ENCODE measurements around the gene AADACL4.

DNA sequence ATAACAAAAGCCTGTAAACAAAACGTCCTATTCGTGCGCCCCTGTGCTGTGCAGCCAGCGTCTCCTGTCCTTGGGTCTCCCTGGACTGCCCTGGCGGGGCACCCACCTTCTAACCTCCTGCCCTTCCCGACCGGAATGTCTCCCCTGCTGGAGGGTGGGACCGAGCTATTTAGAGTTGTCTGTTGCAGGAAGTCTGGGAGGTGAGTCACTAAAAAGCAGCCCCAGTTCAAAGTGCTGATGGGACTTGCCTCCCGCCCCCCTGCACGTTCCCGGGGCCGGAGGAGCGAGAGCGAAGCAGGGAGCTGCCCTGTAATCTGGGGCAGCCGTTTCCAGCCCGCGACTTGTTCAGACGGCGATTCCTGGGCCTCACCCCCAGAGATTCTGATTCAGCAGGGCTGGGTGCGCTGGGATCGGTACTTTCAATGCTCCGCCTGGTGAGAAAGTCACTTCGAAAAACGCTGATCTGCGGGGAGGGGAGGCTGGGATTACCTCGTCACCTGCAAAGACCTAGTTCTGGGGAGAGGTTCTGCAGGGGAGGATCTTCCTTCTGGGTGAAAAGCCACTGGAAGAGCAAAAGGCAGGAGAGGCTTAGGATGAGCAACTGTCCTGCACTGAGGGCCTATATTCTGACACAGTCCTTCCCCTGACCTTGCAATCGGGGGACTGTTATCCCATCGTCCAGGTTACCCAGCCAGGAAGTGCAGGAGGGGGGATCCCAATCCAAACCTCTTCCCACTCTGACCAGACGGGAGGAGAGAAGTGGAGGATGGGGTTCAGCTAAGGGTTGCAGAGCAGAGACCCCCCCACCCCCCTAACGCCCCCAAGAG lies 24.7 kb upstream of the AADACL4 start:
- TF ChIP-seq, protein P1, sequence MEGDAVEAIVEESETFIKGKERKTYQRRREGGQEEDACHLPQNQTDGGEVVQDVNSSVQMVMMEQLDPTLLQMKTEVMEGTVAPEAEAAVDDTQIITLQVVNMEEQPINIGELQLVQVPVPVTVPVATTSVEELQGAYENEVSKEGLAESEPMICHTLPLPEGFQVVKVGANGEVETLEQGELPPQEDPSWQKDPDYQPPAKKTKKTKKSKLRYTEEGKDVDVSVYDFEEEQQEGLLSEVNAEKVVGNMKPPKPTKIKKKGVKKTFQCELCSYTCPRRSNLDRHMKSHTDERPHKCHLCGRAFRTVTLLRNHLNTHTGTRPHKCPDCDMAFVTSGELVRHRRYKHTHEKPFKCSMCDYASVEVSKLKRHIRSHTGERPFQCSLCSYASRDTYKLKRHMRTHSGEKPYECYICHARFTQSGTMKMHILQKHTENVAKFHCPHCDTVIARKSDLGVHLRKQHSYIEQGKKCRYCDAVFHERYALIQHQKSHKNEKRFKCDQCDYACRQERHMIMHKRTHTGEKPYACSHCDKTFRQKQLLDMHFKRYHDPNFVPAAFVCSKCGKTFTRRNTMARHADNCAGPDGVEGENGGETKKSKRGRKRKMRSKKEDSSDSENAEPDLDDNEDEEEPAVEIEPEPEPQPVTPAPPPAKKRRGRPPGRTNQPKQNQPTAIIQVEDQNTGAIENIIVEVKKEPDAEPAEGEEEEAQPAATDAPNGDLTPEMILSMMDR (IDR thresholded peaks at IDR 0.05; ENCODE audit: poor library complexity, severe bottlenecking), result no peak
- TF ChIP-seq EZH2 (IDR thresholded peaks at IDR 0.05; ENCODE audit: borderline replicate concordance, insufficient read depth, low read length, poor library complexity, severe bottlenecking), result no peak
- no peak for TF ChIP-seq POLR2AphosphoS5 (IDR thresholded peaks at IDR 0.05)
